Measurements from ENCODE around the gene PRKAR1B. TPM values are rescaled to one million over a fixed set of nuclear protein-coding genes. Genes with fewer than 3 reads are reported as not detected.

PRKAR1B gene
- total RNA-seq, 1 experiment from 2014 or later, result 62.0 TPM

DNA sequence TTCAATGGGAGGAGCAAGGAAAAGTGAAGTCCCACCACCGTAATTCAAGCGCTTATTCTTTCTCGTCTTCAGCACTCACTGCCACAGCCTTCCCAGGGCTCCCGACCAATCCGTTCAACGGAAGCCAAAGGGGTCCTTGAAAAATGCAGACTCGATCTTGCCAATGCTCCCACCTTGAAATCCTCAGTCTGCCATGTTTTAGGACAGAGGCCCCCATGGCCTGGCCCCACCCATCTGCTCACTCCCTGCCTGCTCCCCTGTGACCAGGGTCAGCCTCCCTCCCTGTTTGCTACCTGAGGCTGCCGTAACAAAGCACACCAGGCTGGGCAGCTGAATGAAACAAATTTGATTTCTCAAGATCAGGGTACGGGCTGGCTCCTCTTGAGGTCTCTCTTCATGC is 3.5 kb downstream of the PRKAR1B start:
- intact Hi-C loops (cut with micrococcal nuclease; ENCODE audit: unreplicated experiment) (no loop called here), in situ Hi-C loops (cut with HindIII; ENCODE audit: low pct_unique_long_range_greater_than_20kb, low sequenced_read_pairs) (no loop called here)
- Histone ChIP-seq H3K27ac (ENCODE audit: low read length) (no peak overlapping the region), H3K36me3 (ENCODE audit: control insufficient read depth, insufficient read depth, low read length) (no peaks in the 10 kb centered on the region), H3K9me3 (ENCODE audit: control insufficient read depth, insufficient read depth, low read depth, low read length) (peaks cover 8% of the 10 kb centered on the region; the same call in 1 of the 2 replicates), H3K4me3 (ENCODE audit: low read depth in 2 of 2, low read length in 2 of 2) (no peak overlapping the region), H3K4me1 (ENCODE audit: control insufficient read depth, insufficient read depth, low read length) (peaks cover 9% of the 10 kb centered on the region), H3K27me3 (ENCODE audit: control insufficient read depth, insufficient read depth, low read length) (no peaks in the 10 kb centered on the region)
- ChIA-PET POLR2A (no interaction called here), CTCF (no interaction called here)
- no peak for TF ChIP-seq POLR2AphosphoS5 (IDR thresholded peaks at IDR 0.05; ENCODE audit: low read depth, low read length)
- TF ChIP-seq, protein P1, sequence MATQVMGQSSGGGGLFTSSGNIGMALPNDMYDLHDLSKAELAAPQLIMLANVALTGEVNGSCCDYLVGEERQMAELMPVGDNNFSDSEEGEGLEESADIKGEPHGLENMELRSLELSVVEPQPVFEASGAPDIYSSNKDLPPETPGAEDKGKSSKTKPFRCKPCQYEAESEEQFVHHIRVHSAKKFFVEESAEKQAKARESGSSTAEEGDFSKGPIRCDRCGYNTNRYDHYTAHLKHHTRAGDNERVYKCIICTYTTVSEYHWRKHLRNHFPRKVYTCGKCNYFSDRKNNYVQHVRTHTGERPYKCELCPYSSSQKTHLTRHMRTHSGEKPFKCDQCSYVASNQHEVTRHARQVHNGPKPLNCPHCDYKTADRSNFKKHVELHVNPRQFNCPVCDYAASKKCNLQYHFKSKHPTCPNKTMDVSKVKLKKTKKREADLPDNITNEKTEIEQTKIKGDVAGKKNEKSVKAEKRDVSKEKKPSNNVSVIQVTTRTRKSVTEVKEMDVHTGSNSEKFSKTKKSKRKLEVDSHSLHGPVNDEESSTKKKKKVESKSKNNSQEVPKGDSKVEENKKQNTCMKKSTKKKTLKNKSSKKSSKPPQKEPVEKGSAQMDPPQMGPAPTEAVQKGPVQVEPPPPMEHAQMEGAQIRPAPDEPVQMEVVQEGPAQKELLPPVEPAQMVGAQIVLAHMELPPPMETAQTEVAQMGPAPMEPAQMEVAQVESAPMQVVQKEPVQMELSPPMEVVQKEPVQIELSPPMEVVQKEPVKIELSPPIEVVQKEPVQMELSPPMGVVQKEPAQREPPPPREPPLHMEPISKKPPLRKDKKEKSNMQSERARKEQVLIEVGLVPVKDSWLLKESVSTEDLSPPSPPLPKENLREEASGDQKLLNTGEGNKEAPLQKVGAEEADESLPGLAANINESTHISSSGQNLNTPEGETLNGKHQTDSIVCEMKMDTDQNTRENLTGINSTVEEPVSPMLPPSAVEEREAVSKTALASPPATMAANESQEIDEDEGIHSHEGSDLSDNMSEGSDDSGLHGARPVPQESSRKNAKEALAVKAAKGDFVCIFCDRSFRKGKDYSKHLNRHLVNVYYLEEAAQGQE (IDR thresholded peaks at IDR 0.05; ENCODE audit: insufficient read depth in 1 of 2, low read depth in 2 of 2, low read length in 1 of 2), result no peak
- TF ChIP-seq TCF7L2 (IDR thresholded peaks at IDR 0.05; ENCODE audit: low read depth, low read length), result no peak
- TF ChIP-seq SIN3A (IDR thresholded peaks at IDR 0.05; ENCODE audit: borderline replicate concordance, insufficient read depth, low read depth, low read length), result no peak
- TF ChIP-seq, protein P2, sequence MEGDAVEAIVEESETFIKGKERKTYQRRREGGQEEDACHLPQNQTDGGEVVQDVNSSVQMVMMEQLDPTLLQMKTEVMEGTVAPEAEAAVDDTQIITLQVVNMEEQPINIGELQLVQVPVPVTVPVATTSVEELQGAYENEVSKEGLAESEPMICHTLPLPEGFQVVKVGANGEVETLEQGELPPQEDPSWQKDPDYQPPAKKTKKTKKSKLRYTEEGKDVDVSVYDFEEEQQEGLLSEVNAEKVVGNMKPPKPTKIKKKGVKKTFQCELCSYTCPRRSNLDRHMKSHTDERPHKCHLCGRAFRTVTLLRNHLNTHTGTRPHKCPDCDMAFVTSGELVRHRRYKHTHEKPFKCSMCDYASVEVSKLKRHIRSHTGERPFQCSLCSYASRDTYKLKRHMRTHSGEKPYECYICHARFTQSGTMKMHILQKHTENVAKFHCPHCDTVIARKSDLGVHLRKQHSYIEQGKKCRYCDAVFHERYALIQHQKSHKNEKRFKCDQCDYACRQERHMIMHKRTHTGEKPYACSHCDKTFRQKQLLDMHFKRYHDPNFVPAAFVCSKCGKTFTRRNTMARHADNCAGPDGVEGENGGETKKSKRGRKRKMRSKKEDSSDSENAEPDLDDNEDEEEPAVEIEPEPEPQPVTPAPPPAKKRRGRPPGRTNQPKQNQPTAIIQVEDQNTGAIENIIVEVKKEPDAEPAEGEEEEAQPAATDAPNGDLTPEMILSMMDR (IDR thresholded peaks at IDR 0.05), result no peak
- BruUV-seq (replicated peaks), result no TSS peak
- ATAC-seq, result no peak
- no peak for DNase-seq (ENCODE audit: low read depth, low spot score)

DNA sequence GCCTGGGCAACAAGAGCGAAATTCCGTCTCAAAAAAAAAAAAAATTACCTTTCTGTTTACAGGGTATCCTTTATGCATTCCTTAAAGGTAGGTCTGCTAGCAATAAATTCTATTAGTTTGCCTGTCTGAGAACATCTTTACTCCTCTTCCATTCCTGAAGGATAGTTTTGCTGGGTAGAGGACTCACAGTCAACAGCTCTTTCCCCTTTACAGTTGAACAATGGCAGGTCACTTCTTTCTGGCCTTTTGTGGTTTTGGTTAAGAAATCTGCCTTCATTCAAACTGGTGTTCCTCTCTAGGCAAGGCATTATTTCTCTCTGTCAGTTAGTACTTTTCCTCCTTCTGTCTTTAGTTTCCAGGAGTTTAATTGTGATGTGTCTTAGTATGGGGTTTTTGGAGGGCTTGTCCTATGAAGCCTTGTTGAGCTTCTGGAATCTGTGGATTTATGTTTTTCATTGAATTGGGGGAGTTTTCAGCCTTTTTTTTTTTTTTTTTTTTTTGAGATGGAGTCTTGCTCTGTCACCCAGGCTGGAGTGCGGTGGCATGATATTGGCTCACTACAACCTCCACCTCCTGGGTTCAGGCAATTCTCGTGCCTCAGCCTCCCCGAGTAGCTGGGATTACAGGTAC is 5.3 kb downstream of the PRKAR1B start:
- no peaks in the 10 kb centered on the region for H3K36me3 ChIP-seq (ENCODE audit: control insufficient read depth, insufficient read depth, low read length)
- H3K4me3 ChIP-seq (ENCODE audit: low read depth in 2 of 2, low read length in 2 of 2), result no peak overlapping the region
- ATAC-seq (no peak), DNase-seq (ENCODE audit: low read depth, low spot score) (no peak)
- no peaks in the 10 kb centered on the region for H3K27me3 ChIP-seq (ENCODE audit: control insufficient read depth, insufficient read depth, low read length)
- intact Hi-C loops (cut with micrococcal nuclease; ENCODE audit: unreplicated experiment) (no loop called here), in situ Hi-C loops (cut with HindIII; ENCODE audit: low pct_unique_long_range_greater_than_20kb, low sequenced_read_pairs) (no loop called here)
- no peak overlapping the region for H3K27ac ChIP-seq (ENCODE audit: low read length)
- TF ChIP-seq POLR2AphosphoS5 (IDR thresholded peaks at IDR 0.05; ENCODE audit: low read depth, low read length) (no peak), SIN3A (IDR thresholded peaks at IDR 0.05; ENCODE audit: borderline replicate concordance, insufficient read depth, low read depth, low read length) (no peak), TCF7L2 (IDR thresholded peaks at IDR 0.05; ENCODE audit: low read depth, low read length) (no peak)
- TF ChIP-seq, protein P1 (IDR thresholded peaks at IDR 0.05; ENCODE audit: insufficient read depth in 1 of 2, low read depth in 2 of 2, low read length in 1 of 2), result no peak
- TF ChIP-seq, protein P2 (IDR thresholded peaks at IDR 0.05), result no peak
- CTCF ChIA-PET, result no interaction called here
- POLR2A ChIA-PET, result no interaction called here
- H3K9me3 ChIP-seq (ENCODE audit: control insufficient read depth, insufficient read depth, low read depth, low read length), result peaks cover 8% of the 10 kb centered on the region; the same call in 1 of the 2 replicates
- H3K4me1 ChIP-seq (ENCODE audit: control insufficient read depth, insufficient read depth, low read length), result peaks cover 4% of the 10 kb centered on the region; the same call in 1 of the 2 replicates
- BruUV-seq (replicated peaks), result TSS peak; percentile 52
